ENCODE data around the gene UBQLN4. TPM values are rescaled to one million over a fixed set of nuclear protein-coding genes. Genes with fewer than 3 reads are reported as not detected.
A peak's percentile ranks its signal among the peaks of the same experiment; 100 is the strongest.

The UBQLN4 gene
- total and polyA plus RNA-seq, 2 of the 4 experiments (the other 2 are of a cell fraction): 8.8 to 21.6 TPM

GRCh38 chr1:156004843-156005584 lies 48.6 kb downstream of the UBQLN4 start:
- H3K27ac ChIP-seq (ENCODE audit: insufficient read depth, low read length): no peak overlapping the region

More at GRCh38 chr1:156004843-156005584, 48.6 kb downstream of the UBQLN4 start:
- H3K4me3 ChIP-seq (ENCODE audit: insufficient read depth, low read depth, low read length): no peak overlapping the region
- no peaks in the 10 kb centered on the region; the same call in 1 of the 2 replicates for H4K20me1 ChIP-seq (ENCODE audit: insufficient read depth, low read length)
- H2BK15ac ChIP-seq (ENCODE audit: low read depth, low read length): no peak overlapping the region
- H3K9ac ChIP-seq (ENCODE audit: low read depth, low read length): no peak overlapping the region
- H3K9me3 ChIP-seq (ENCODE audit: control insufficient read depth, insufficient read depth, low read length): no peaks in the 10 kb centered on the region
- no peak overlapping the region for H2BK5ac ChIP-seq (ENCODE audit: low read depth, low read length, poor library complexity, severe bottlenecking)
- peaks cover 16% of the 10 kb centered on the region for H3K36me3 ChIP-seq (ENCODE audit: control insufficient read depth, insufficient read depth, low read length)
- H2AK9ac ChIP-seq (replicated peaks; ENCODE audit: low read depth, low read length, poor library complexity): no peak overlapping the region
- no peak overlapping the region for H3K4ac ChIP-seq (ENCODE audit: low read depth, low read length)
- H4K8ac ChIP-seq (ENCODE audit: low read depth in 2 of 2, low read length in 2 of 2): no peak overlapping the region
- no peak overlapping the region for H3K4me2 ChIP-seq (ENCODE audit: low read depth, low read length)
- no peaks in the 10 kb centered on the region for H3K27me3 ChIP-seq (ENCODE audit: control insufficient read depth, insufficient read depth, low read length)
- H2BK120ac ChIP-seq (ENCODE audit: low read depth, low read length): no peak overlapping the region
- DNase-seq (no peak), ATAC-seq (ENCODE audit: low read depth) (0 out of 2 replicates have a peak, but pooled peaks have one; percentile 21)
- ChIA-PET CTCF (no interaction called here), POLR2A (ENCODE audit: unreplicated experiment) (no interaction called here)
- BruUV-seq (replicated peaks): no TSS peak
- no peak overlapping the region for H4K91ac ChIP-seq (ENCODE audit: insufficient read depth, low read depth, low read length)
- no peak overlapping the region for H2AK5ac ChIP-seq (ENCODE audit: low read depth, low read length)
- H3K56ac ChIP-seq (ENCODE audit: extremely low read depth, insufficient read depth, low read length): no peak overlapping the region
- no peaks in the 10 kb centered on the region for H3K9me1 ChIP-seq (ENCODE audit: insufficient read depth, low read length)
- intact Hi-C loops (cut with micrococcal nuclease) (no loop called here), in situ Hi-C loops (cut with MboI; ENCODE audit: low sequenced_read_pairs) (no loop called here), dilution Hi-C loops (cut with HindIII; ENCODE audit: low sequenced_read_pairs, unreplicated experiment) (no loop called here)
- TF ChIP-seq POLR2A (IDR thresholded peaks at IDR 0.05; ENCODE audit: low read depth, low read length) (no peak), CHD1 (IDR thresholded peaks at IDR 0.05; ENCODE audit: low read depth, low read length) (no peak), FOS (IDR thresholded peaks at IDR 0.05; ENCODE audit: low read depth, low read length) (no peak), RCOR1 (IDR thresholded peaks at IDR 0.05; ENCODE audit: insufficient replicate concordance, low read length) (no peak), NFE2L2 (IDR thresholded peaks at IDR 0.05; ENCODE audit: low read depth, low read length) (no peak), BHLHE40 (IDR thresholded peaks at IDR 0.05; ENCODE audit: low read depth, low read length) (no peak), RAD21 (IDR thresholded peaks at IDR 0.05; ENCODE audit: low read length) (no peak), MXI1 (IDR thresholded peaks at IDR 0.05; ENCODE audit: borderline replicate concordance, low read depth, low read length) (no peak), RFX5 (IDR thresholded peaks at IDR 0.05; ENCODE audit: low read depth, low read length) (no peak), MAFK (IDR thresholded peaks at IDR 0.05; ENCODE audit: low read depth, low read length) (no peak), CTCF (conservative IDR thresholded peaks at IDR 0.05; ENCODE audit: low read depth, low read length) (no peak), SMC3 (IDR thresholded peaks at IDR 0.05; ENCODE audit: low read depth, low read length) (no peak), CEBPB (IDR thresholded peaks at IDR 0.05; ENCODE audit: low read depth, low read length) (no peak), USF2 (IDR thresholded peaks at IDR 0.05; ENCODE audit: low read depth, low read length) (no peak)
- TF ChIP-seq, protein P1, sequence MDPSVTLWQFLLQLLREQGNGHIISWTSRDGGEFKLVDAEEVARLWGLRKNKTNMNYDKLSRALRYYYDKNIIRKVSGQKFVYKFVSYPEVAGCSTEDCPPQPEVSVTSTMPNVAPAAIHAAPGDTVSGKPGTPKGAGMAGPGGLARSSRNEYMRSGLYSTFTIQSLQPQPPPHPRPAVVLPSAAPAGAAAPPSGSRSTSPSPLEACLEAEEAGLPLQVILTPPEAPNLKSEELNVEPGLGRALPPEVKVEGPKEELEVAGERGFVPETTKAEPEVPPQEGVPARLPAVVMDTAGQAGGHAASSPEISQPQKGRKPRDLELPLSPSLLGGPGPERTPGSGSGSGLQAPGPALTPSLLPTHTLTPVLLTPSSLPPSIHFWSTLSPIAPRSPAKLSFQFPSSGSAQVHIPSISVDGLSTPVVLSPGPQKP (IDR thresholded peaks at IDR 0.05; ENCODE audit: borderline replicate concordance, low read depth, low read length): no peak
- WGBS, 2 experiments (ENCODE audit: extremely low coverage in 2 of 2, insufficient read length in 1 of 2): no CpG with 5 or more reads among the region's 4 CpGs
- H3K14ac ChIP-seq (replicated peaks; ENCODE audit: low read depth, low read length): no peak overlapping the region
- H3K4me1 ChIP-seq (ENCODE audit: control insufficient read depth, insufficient read depth, low read length): peaks cover 5% of the 10 kb centered on the region; the same call in 1 of the 2 replicates
- no peaks in the 10 kb centered on the region; a peak in 1 of 4 replicates for H3K79me1 ChIP-seq (ENCODE audit: low read depth in 1 of 2, low read length in 2 of 2)
- no peak overlapping the region for H2AFZ ChIP-seq (replicated peaks; ENCODE audit: low read length, poor library complexity)
- H3K18ac ChIP-seq (ENCODE audit: low read depth, low read length): no peak overlapping the region
- no peak overlapping the region for H4K5ac ChIP-seq (ENCODE audit: low read depth, low read length)
- no peak overlapping the region for H3K23ac ChIP-seq (ENCODE audit: low read depth, low read length)
- H2BK20ac ChIP-seq (ENCODE audit: low read depth, low read length): no peak overlapping the region
